GM12875 (cell line): Measurements from ENCODE around the gene FAM13A.

ENCODE experiments used
- H3K4me3 ChIP-seq: one replicate; pipeline ENCODE4 v1.5.1; 2011; ENCODE audit warnings: low read depth, low read length, control low read depth
- CTCF ChIP-seq: IDR thresholded peaks from 2 replicates; pipeline ENCODE4 v1.5.1; 2011; ENCODE audit warnings: low read depth, mild to moderate bottlenecking, control low read depth, inconsistent platforms, low read length, moderate library complexity, borderline replicate concordance; ENCODE audit not compliant: insufficient read depth

FAM13A gene

GRCh38 chr4:88940506-88940905, 116.5 kb downstream of the FAM13A start:
- H3K4me3 ChIP-seq: no peak overlapping the region
- TF ChIP-seq CTCF: no peak

GRCh38 chr4:88939697-88940096, 117.3 kb downstream of the FAM13A start:
- TF ChIP-seq CTCF: no peak
- no peak overlapping the region for H3K4me3 ChIP-seq

- no peak overlapping the region for H3K4me3 ChIP-seq
- TF ChIP-seq CTCF: no peak
Measured at GRCh38 chr4:88938138-88938537, 118.8 kb downstream of the FAM13A start.

- no peak for TF ChIP-seq CTCF
- H3K4me3 ChIP-seq: no peak overlapping the region
Measured at GRCh38 chr4:88937081-88937480, 119.9 kb downstream of the FAM13A start.

GRCh38 chr4:88933414-88934160, 123.4 kb downstream of the FAM13A start:
- TF ChIP-seq CTCF: no peak

GRCh38 chr4:88928852-88929251, 128.1 kb downstream of the FAM13A start:
- H3K4me3 ChIP-seq: no peak overlapping the region
- no peak for TF ChIP-seq CTCF

More at GRCh38 chr4:88933414-88934160, 123.4 kb downstream of the FAM13A start:
- no peak overlapping the region for H3K4me3 ChIP-seq

GRCh38 chr4:88927420-88927819, 129.6 kb downstream of the FAM13A start:
- H3K4me3 ChIP-seq: no peak overlapping the region
- TF ChIP-seq CTCF: no peak
